ENCODE data around the gene AASDH. TPM values are rescaled to one million over a fixed set of nuclear protein-coding genes. Genes with fewer than 3 reads are reported as not detected.
"Not testable (repeated sequence)": the region's sequence is repeated elsewhere in the genome, so short reads cannot be mapped to it uniquely, and the experiment has no call there.

AASDH gene
- total RNA-seq, 3 donors from 2014 or later (not counting 1 experiment from before 2014, with no cell fraction given), result 9.5 to 14.2 (median 9.6) TPM

- Mint-ChIP-seq H3K4me3 (no peak overlapping the region), H3K36me3 (peaks cover 6% of the 10 kb centered on the region), H3K27me3 (ENCODE audit: low read depth in 2 of 2) (no peaks in the 10 kb centered on the region), H3K9me3 (no peaks in the 10 kb centered on the region), H3K4me1 (no peaks in the 10 kb centered on the region), H3K27ac (no peak overlapping the region)
- Histone ChIP-seq H3K27ac (ENCODE audit: low read length) (no peak overlapping the region), H3K4me3 (ENCODE audit: low read length) (no peak overlapping the region), H3K4me1 (ENCODE audit: control insufficient read depth, insufficient read depth, low read length) (no peaks in the 10 kb centered on the region), H3K9me3 (ENCODE audit: control insufficient read depth, insufficient read depth, low read length) (no peaks in the 10 kb centered on the region), H3K27me3 (ENCODE audit: control insufficient read depth, insufficient read depth, low read length) (no peaks in the 10 kb centered on the region), H3K36me3 (ENCODE audit: control insufficient read depth, insufficient read depth, low read length) (peaks cover 6% of the 10 kb centered on the region)
- intact Hi-C loops (cut with micrococcal nuclease), result no loop called here
- DNase-seq, result no peak
- TF ChIP-seq, protein P1, sequence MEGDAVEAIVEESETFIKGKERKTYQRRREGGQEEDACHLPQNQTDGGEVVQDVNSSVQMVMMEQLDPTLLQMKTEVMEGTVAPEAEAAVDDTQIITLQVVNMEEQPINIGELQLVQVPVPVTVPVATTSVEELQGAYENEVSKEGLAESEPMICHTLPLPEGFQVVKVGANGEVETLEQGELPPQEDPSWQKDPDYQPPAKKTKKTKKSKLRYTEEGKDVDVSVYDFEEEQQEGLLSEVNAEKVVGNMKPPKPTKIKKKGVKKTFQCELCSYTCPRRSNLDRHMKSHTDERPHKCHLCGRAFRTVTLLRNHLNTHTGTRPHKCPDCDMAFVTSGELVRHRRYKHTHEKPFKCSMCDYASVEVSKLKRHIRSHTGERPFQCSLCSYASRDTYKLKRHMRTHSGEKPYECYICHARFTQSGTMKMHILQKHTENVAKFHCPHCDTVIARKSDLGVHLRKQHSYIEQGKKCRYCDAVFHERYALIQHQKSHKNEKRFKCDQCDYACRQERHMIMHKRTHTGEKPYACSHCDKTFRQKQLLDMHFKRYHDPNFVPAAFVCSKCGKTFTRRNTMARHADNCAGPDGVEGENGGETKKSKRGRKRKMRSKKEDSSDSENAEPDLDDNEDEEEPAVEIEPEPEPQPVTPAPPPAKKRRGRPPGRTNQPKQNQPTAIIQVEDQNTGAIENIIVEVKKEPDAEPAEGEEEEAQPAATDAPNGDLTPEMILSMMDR (IDR thresholded peaks at IDR 0.05), result no peak
- 91% methylated on average over 1 of the region's 1 CpG for WGBS (ENCODE audit: insufficient coverage)
- no peak for ATAC-seq
These were observed 12.3 kb downstream of the AASDH start for GRCh38 chr4:56374956-56375355.

DNA sequence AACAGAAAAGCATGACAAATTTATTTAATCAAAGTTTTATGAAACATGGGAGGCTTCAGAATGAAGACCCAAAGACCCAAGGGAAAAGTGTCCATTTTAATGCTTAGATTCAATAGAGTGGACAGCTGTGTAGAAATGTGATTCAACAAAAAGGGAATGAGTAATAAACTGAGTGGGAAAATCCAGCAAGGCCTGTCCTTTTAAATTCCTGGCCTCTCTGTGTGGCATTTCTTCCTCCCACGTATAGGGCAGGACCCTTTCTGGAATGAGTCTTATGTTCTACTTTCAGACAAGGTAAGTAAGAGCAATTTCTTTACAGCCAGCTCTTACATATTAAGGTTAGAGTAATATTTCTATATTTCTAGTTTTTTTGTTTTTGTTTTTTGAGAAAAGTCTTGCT lies 14.5 kb downstream of the AASDH start:
- ATAC-seq, result no peak
- Mint-ChIP-seq H3K4me1 (no peaks in the 10 kb centered on the region), H3K27ac (no peak overlapping the region), H3K4me3 (no peak overlapping the region), H3K36me3 (peaks cover 6% of the 10 kb centered on the region), H3K9me3 (no peaks in the 10 kb centered on the region), H3K27me3 (ENCODE audit: low read depth in 2 of 2) (no peaks in the 10 kb centered on the region)
- TF ChIP-seq, protein P1 (IDR thresholded peaks at IDR 0.05), result no peak
- peaks cover 5% of the 10 kb centered on the region for H3K36me3 ChIP-seq (ENCODE audit: control insufficient read depth, insufficient read depth, low read length)
- no peak overlapping the region for H3K4me3 ChIP-seq (ENCODE audit: low read length)
- H3K4me1 ChIP-seq (ENCODE audit: control insufficient read depth, insufficient read depth, low read length), result no peaks in the 10 kb centered on the region
- no peaks in the 10 kb centered on the region for H3K27me3 ChIP-seq (ENCODE audit: control insufficient read depth, insufficient read depth, low read length)
- H3K9me3 ChIP-seq (ENCODE audit: control insufficient read depth, insufficient read depth, low read length), result no peaks in the 10 kb centered on the region
- WGBS (ENCODE audit: insufficient coverage), result no CpG with 5 or more reads among the region's 1 CpG
- no peak for DNase-seq
- intact Hi-C loops (cut with micrococcal nuclease), result no loop called here
- no peak overlapping the region for H3K27ac ChIP-seq (ENCODE audit: low read length)

GRCh38 chr4:56371426-56372220 lies 15.7 kb downstream of the AASDH start:
- no peak for ATAC-seq
- Mint-ChIP-seq H3K27ac (peak overlapping the region in 1 of 2 donors; percentile 5), H3K4me1 (no peaks in the 10 kb centered on the region), H3K27me3 (ENCODE audit: low read depth in 2 of 2) (no peaks in the 10 kb centered on the region), H3K4me3 (no peak overlapping the region), H3K9me3 (no peaks in the 10 kb centered on the region), H3K36me3 (no peaks in the 10 kb centered on the region)
- no peak overlapping the region for H3K4me3 ChIP-seq (ENCODE audit: low read length)
- peaks cover 5% of the 10 kb centered on the region for H3K36me3 ChIP-seq (ENCODE audit: control insufficient read depth, insufficient read depth, low read length)
- H3K27me3 ChIP-seq (ENCODE audit: control insufficient read depth, insufficient read depth, low read length), result no peaks in the 10 kb centered on the region
- H3K4me1 ChIP-seq (ENCODE audit: control insufficient read depth, insufficient read depth, low read length), result no peaks in the 10 kb centered on the region
- 78% methylated on average over 7 of the region's 8 CpGs for WGBS (ENCODE audit: insufficient coverage)
- intact Hi-C loops (cut with micrococcal nuclease), result no loop called here
- TF ChIP-seq, protein P1 (IDR thresholded peaks at IDR 0.05), result no peak
- H3K9me3 ChIP-seq (ENCODE audit: control insufficient read depth, insufficient read depth, low read length), result no peaks in the 10 kb centered on the region
- no peak overlapping the region for H3K27ac ChIP-seq (ENCODE audit: low read length)
- no peak for DNase-seq

DNA sequence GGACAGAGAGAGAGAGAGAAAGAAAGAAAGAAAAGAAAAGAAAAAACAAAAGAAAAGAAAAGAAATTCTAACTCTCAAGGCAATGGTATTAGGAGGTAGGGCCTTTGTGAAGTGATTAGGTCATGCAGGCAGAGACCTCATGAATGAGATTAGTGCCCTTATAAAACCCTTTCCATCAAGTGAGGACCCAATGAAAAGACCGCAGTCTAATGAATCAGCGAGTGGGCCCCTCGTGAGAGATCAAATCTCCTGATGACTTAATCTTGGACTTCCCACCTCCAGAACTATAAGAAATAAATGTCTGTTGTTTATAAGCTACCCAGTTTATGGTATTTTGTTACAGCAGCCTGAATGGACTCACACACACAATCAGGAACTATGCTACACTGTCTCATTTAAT lies 16.9 kb downstream of the AASDH start:
- H3K4me3 Mint-ChIP-seq, result no peak overlapping the region
- no peaks in the 10 kb centered on the region for H3K27me3 Mint-ChIP-seq (ENCODE audit: low read depth in 2 of 2)
- no peaks in the 10 kb centered on the region for H3K36me3 Mint-ChIP-seq
- ATAC-seq, result no peak
- Histone ChIP-seq H3K9me3 (ENCODE audit: control insufficient read depth, insufficient read depth, low read length) (no peaks in the 10 kb centered on the region), H3K27ac (ENCODE audit: low read length) (no peak overlapping the region), H3K4me3 (ENCODE audit: low read length) (no peak overlapping the region), H3K27me3 (ENCODE audit: control insufficient read depth, insufficient read depth, low read length) (no peaks in the 10 kb centered on the region), H3K36me3 (ENCODE audit: control insufficient read depth, insufficient read depth, low read length) (peaks cover 5% of the 10 kb centered on the region), H3K4me1 (ENCODE audit: control insufficient read depth, insufficient read depth, low read length) (no peaks in the 10 kb centered on the region)
- TF ChIP-seq, protein P1 (IDR thresholded peaks at IDR 0.05), result no peak
- DNase-seq, result no peak
- H3K27ac Mint-ChIP-seq, result no peak overlapping the region
- H3K9me3 Mint-ChIP-seq, result no peaks in the 10 kb centered on the region
- WGBS (ENCODE audit: insufficient coverage), result 100% methylated on average over 3 of the region's 3 CpGs
- peaks cover 0 to 5% of the 10 kb centered on the region in 2 donors for H3K4me1 Mint-ChIP-seq
- intact Hi-C loops (cut with micrococcal nuclease), result no loop called here

GRCh38 chr4:56362981-56363380 lies 24.3 kb downstream of the AASDH start:
- ATAC-seq; H3K36me3 Mint-ChIP-seq; DNase-seq; H3K36me3 ChIP-seq (ENCODE audit: control insufficient read depth, insufficient read depth, low read length); H3K27ac Mint-ChIP-seq; H3K4me1 ChIP-seq (ENCODE audit: control insufficient read depth, insufficient read depth, low read length); H3K27ac ChIP-seq (ENCODE audit: low read length); H3K4me1 Mint-ChIP-seq; H3K27me3 Mint-ChIP-seq (ENCODE audit: low read depth in 2 of 2); H3K4me3 Mint-ChIP-seq; H3K4me3 ChIP-seq (ENCODE audit: low read length); H3K9me3 ChIP-seq (ENCODE audit: control insufficient read depth, insufficient read depth, low read length); H3K27me3 ChIP-seq (ENCODE audit: control insufficient read depth, insufficient read depth, low read length); H3K9me3 Mint-ChIP-seq; intact Hi-C loops (cut with micrococcal nuclease): not testable (repeated sequence)
- 96% methylated on average over 9 of the region's 12 CpGs for WGBS (ENCODE audit: insufficient coverage)
